B cell (primary cell): Measurements from ENCODE around the gene KIF16B. TPM values are rescaled to one million over a fixed set of nuclear protein-coding genes. Genes with fewer than 3 reads are reported as not detected.

Source experiments
- ATAC-seq: fragments of 200-7000 bp; cut with Tn5 transposase; one replicate; pipeline ENCODE4 v1.10.0; 2021; ENCODE audit warnings: low read depth, mild to moderate bottlenecking, moderate number of reproducible peaks, moderate library complexity
- CTCF ChIA-PET: fragments of 350-600 bp; sonication (Branson Sonifier 250); formaldehyde crosslinking; loops from one replicate; lab custom pipeline; 2021; ENCODE audit warnings: antibody characterized with exemption, inconsistent platforms; lab: Charles Lee
- POLR2A ChIA-PET: fragments of 350-600 bp; sonication (Branson Sonifier 250); formaldehyde crosslinking; loops from one replicate; lab custom pipeline; 2021; ENCODE audit warnings: antibody characterized with exemption; lab: Charles Lee
- DNase-seq: peaks from one replicate; pipeline ENCODE4 v3.0.0; 2013
- H2AFZ ChIP-seq: 2 replicates; pipeline ENCODE4 v1.6.1; 2012; ENCODE audit warnings: mild to moderate bottlenecking, low read depth, low read length; ENCODE audit not compliant: insufficient read depth, poor library complexity, severe bottlenecking
- H3K27ac ChIP-seq, 2 donors: 1 replicate in 1 of 2; 2 replicates in 1 of 2; pipeline ENCODE4 v1.5.1; 2012 to 2013; ENCODE audit warnings: low read length in 2 of 2, mild to moderate bottlenecking in 2 of 2, moderate library complexity in 1 of 2
- H3K27me3 ChIP-seq, 4 experiments: fragments of 200-600 bp in 1 of 4; sonication (generic) in 1 of 4; replicated peaks in 1 of 4; 1 replicate in 2 of 4; 2 replicates in 2 of 4; pipeline versions ENCODE4 v1.6.1 to v1.7.0; 2013 to 2016; ENCODE audit warnings: low read length in 3 of 4, mild to moderate bottlenecking in 2 of 4, mixed read lengths in 1 of 4, moderate library complexity in 1 of 4; ENCODE audit not compliant: insufficient read depth in 4 of 4, control insufficient read depth in 3 of 4; ENCODE audit errors: control extremely low read depth in 1 of 4
- H3K36me3 ChIP-seq, 2 experiments: replicated peaks in 1 of 2; 1 replicate in 1 of 2; 2 replicates in 1 of 2; pipeline versions ENCODE4 v1.6.1 to v1.7.1; 2013; ENCODE audit warnings: low read length in 1 of 2; ENCODE audit not compliant: insufficient read depth in 2 of 2, control insufficient read depth in 1 of 2; ENCODE audit errors: control extremely low read depth in 1 of 2, extremely low read depth in 1 of 2
- H3K4me1 ChIP-seq, 2 donors: fragments of 200-600 bp in 1 of 2; sonication (generic) in 1 of 2; 1 replicate in 1 of 2; 2 replicates in 1 of 2; pipeline versions ENCODE4 v1.5.1 to v1.6.1; 2013 to 2017; ENCODE audit warnings: low read length in 2 of 2; ENCODE audit not compliant: control insufficient read depth in 2 of 2, insufficient read depth in 2 of 2
- H3K4me2 ChIP-seq: replicated peaks from 2 replicates; pipeline ENCODE3; 2012; ENCODE audit warnings: mild to moderate bottlenecking, low read depth, low read length; ENCODE audit not compliant: poor library complexity, severe bottlenecking
- H3K4me3 ChIP-seq, 5 experiments: fragments of 200-600 bp in 1 of 5; sonication (generic) in 1 of 5; 1 replicate in 3 of 5; 2 replicates in 2 of 5; pipeline versions ENCODE4 v1.5.1 to v1.7.0; 2011 to 2016; ENCODE audit warnings: low read length in 4 of 5, mild to moderate bottlenecking in 4 of 5, low read depth in 2 of 5, control low read depth in 1 of 5, moderate library complexity in 1 of 5; ENCODE audit not compliant: insufficient read depth in 1 of 5; ENCODE audit errors: control extremely low read depth in 1 of 5, extremely low read depth in 1 of 5
- H3K79me2 ChIP-seq: fragments of 200-600 bp; sonication (generic); one replicate; pipeline ENCODE4 v1.6.0; 2016; ENCODE audit warnings: low read length; ENCODE audit not compliant: control insufficient read depth, insufficient read depth
- H3K9ac ChIP-seq: fragments of 200-600 bp; sonication (generic); 2 replicates; pipeline ENCODE4 v1.6.1; 2017; ENCODE audit warnings: mild to moderate bottlenecking, low read length, moderate library complexity
- H3K9me3 ChIP-seq, 3 donors: one replicate each; pipeline versions ENCODE4 v1.6.1 to v1.7.1; 2013; ENCODE audit warnings: low read length in 2 of 3; ENCODE audit not compliant: control insufficient read depth in 2 of 3, insufficient read depth in 1 of 3; ENCODE audit errors: control extremely low read depth in 1 of 3
- H4K20me1 ChIP-seq: 2 replicates; pipeline ENCODE4 v1.6.0; 2012; ENCODE audit warnings: mild to moderate bottlenecking, low read length; ENCODE audit not compliant: insufficient read depth, control insufficient read depth, poor library complexity, severe bottlenecking
- H3K27ac Mint-ChIP-seq: one replicate; pipeline ENCODE4 v1.8.0; 2021; ENCODE audit warnings: mixed read lengths
- H3K27me3 Mint-ChIP-seq: one replicate; pipeline ENCODE4 v1.8.0; 2021; ENCODE audit warnings: mixed read lengths
- H3K4me1 Mint-ChIP-seq: one replicate; pipeline ENCODE4 v1.8.0; 2021; ENCODE audit warnings: mixed read lengths
- H3K4me3 Mint-ChIP-seq: one replicate; pipeline ENCODE4 v1.8.0; 2021; ENCODE audit warnings: mixed read lengths
- H3K9me3 Mint-ChIP-seq: one replicate; pipeline ENCODE4 v1.8.0; 2022; ENCODE audit warnings: mixed read lengths; ENCODE audit not compliant: insufficient read depth
- EZH2 ChIP-seq: IDR thresholded peaks from 2 replicates; pipeline ENCODE4 v1.6.1; 2012; ENCODE audit warnings: borderline replicate concordance, low read depth, mild to moderate bottlenecking, moderate library complexity, low read length; ENCODE audit not compliant: insufficient read depth, poor library complexity, severe bottlenecking
- WGBS: methylation state at CpG from one replicate; pipeline ENCODE4 v1.1.5; 2013; ENCODE audit warnings: missing lambda C conversion rate; ENCODE audit not compliant: insufficient coverage; 5-methylcytosine and 5-hydroxymethylcytosine counted together
- intact Hi-C: fragments of 100-400 bp; cut with micrococcal nuclease; formaldehyde crosslinking; loops from one replicate; pipeline ENCODE4 v1.10.0; 2022
- polyA plus RNA-seq: library from polyadenylated mRNA; depleted of rRNA; stranded (reverse); fragments of >200 nt; gene quantifications from 2 replicates; pipeline ENCODE4 v1.2.3, GENCODE V29; 2012
- total RNA-seq, 2 donors: library from RNA; stranded (reverse); fragments of 120-200 nt in 1 of 2; gene quantifications; 1 replicate in 1 of 2; 2 replicates in 1 of 2; pipeline versions ENCODE4 v1.2.3 to v1.2.4, GENCODE V29; 2013 to 2022
- TF ChIP-seq, protein P1 (sequence below): fragments of 200-600 bp; IDR thresholded peaks from one replicate; pipeline ENCODE4 v1.8.0; 2022; ENCODE audit warnings: antibody characterized with exemption, mild to moderate bottlenecking

Gene KIF16B
- total and polyA plus RNA-seq, 2 donors (not counting 1 experiment from before 2014, with no cell fraction given): 4.5 to 13.0 TPM

DNA sequence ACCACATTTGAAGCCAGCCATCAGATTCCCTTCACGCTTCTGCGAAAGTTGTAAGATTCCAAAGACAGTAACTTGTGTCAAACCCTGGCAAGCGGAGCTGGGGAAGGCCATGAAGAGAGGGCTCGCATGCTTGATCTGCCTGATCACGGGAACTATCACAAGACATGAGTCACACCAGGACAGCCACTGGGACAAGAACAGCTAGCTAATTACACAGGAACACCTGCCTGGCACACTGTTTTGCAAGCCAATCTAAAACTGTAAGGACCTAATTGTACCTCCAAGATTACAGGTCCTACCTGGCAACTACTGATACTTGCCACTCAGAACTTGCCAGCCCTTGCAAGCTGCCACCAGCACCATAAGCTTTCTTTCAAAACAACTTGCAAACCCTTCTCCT lies 289.3 kb downstream of the KIF16B start:
- Histone ChIP-seq H3K36me3 (no peaks in the 10 kb centered on the region), H3K27me3 (no peaks in the 10 kb centered on the region), H3K9me3 (peaks cover 0 to 11% (median 0%) of the 10 kb centered on the region in 3 donors), H3K4me1 (peaks cover 4 to 5% of the 10 kb centered on the region in 2 donors), H3K4me3 (no peak overlapping the region), H3K4me2 (peak overlapping the region; percentile 7), H4K20me1 (no peaks in the 10 kb centered on the region), H3K27ac (peak overlapping the region in 1 of 2 donors; percentile 7), H2AFZ (no peak overlapping the region), H3K79me2 (no peaks in the 10 kb centered on the region), H3K9ac (no peak overlapping the region)
- CTCF ChIA-PET: no interaction called here
- Mint-ChIP-seq H3K4me1 (peaks cover 9% of the 10 kb centered on the region), H3K27ac (no peak overlapping the region), H3K9me3 (no peaks in the 10 kb centered on the region), H3K4me3 (no peak overlapping the region), H3K27me3 (no peaks in the 10 kb centered on the region)
- POLR2A ChIA-PET: no interaction called here
- no peak for ATAC-seq
- TF ChIP-seq, protein P1, sequence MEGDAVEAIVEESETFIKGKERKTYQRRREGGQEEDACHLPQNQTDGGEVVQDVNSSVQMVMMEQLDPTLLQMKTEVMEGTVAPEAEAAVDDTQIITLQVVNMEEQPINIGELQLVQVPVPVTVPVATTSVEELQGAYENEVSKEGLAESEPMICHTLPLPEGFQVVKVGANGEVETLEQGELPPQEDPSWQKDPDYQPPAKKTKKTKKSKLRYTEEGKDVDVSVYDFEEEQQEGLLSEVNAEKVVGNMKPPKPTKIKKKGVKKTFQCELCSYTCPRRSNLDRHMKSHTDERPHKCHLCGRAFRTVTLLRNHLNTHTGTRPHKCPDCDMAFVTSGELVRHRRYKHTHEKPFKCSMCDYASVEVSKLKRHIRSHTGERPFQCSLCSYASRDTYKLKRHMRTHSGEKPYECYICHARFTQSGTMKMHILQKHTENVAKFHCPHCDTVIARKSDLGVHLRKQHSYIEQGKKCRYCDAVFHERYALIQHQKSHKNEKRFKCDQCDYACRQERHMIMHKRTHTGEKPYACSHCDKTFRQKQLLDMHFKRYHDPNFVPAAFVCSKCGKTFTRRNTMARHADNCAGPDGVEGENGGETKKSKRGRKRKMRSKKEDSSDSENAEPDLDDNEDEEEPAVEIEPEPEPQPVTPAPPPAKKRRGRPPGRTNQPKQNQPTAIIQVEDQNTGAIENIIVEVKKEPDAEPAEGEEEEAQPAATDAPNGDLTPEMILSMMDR: no peak
- no peak for TF ChIP-seq EZH2
- intact Hi-C loops: no loop called here
- WGBS: 98% methylated on average over 5 of the region's 5 CpGs
- DNase-seq: no peak

DNA sequence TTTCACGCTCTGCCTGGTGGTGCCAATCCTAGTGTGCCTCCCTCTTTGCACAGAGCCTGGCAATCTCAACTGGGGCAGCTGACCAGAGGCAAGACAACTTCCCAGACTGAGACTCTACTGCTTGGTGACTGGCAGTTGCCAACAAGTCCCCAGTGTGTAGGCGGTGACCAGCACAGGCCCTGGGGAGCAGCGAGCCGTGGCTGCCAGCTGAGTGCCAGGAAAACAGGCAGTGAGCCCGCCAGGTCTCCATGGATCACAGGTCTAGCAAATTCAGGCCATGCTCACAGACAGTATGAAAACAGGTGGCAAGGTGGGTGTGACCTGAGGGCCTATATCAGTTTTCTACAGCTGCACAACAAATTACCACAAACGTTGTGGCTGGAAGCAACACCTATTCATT lies 289.9 kb downstream of the KIF16B start:
- H3K9me3 ChIP-seq: peaks cover 0 to 11% (median 0%) of the 10 kb centered on the region in 3 donors
- intact Hi-C loops: no loop called here
- no peak overlapping the region for H3K27ac Mint-ChIP-seq
- no peaks in the 10 kb centered on the region for H3K27me3 Mint-ChIP-seq
- peaks cover 4 to 5% of the 10 kb centered on the region in 2 donors for H3K4me1 ChIP-seq
- no peaks in the 10 kb centered on the region for H3K79me2 ChIP-seq
- ChIA-PET CTCF (no interaction called here), POLR2A (no interaction called here)
- no peaks in the 10 kb centered on the region for H3K36me3 ChIP-seq
- WGBS: 94% methylated on average over 6 of the region's 6 CpGs
- no peaks in the 10 kb centered on the region for H3K27me3 ChIP-seq
- no peaks in the 10 kb centered on the region for H3K9me3 Mint-ChIP-seq
- H2AFZ ChIP-seq: no peak overlapping the region
- no peak overlapping the region for H3K4me2 ChIP-seq
- TF ChIP-seq, protein P1: no peak
- no peak for TF ChIP-seq EZH2
- H3K4me3 ChIP-seq: no peak overlapping the region
- H3K27ac ChIP-seq: no peak overlapping the region
- no peak for ATAC-seq
- no peak for DNase-seq
- peaks cover 9% of the 10 kb centered on the region for H3K4me1 Mint-ChIP-seq
- H3K9ac ChIP-seq: no peak overlapping the region
- H4K20me1 ChIP-seq: no peaks in the 10 kb centered on the region
- no peak overlapping the region for H3K4me3 Mint-ChIP-seq
